ENCODE data around the gene PDE11A.

The PDE11A gene

GRCh38 chr2:177598326-177599138 is 474.0 kb downstream of the PDE11A start:
- no peak for DNase-seq (ENCODE audit: low spot score)

- no peak for DNase-seq (ENCODE audit: low spot score)
Measured at GRCh38 chr2:177597759-177598158, 474.8 kb downstream of the PDE11A start.

GRCh38 chr2:177596866-177597265 is 475.7 kb downstream of the PDE11A start:
- no peak for DNase-seq (ENCODE audit: low spot score)

- DNase-seq (ENCODE audit: low spot score) = no peak
Measured at GRCh38 chr2:177595126-177595845, 477.3 kb downstream of the PDE11A start.

GRCh38 chr2:177593402-177593801 is 479.2 kb downstream of the PDE11A start:
- DNase-seq (ENCODE audit: low spot score) = no peak

GRCh38 chr2:177592945-177593344 is 479.6 kb downstream of the PDE11A start:
- DNase-seq (ENCODE audit: low spot score) = no peak

- DNase-seq (ENCODE audit: low spot score) = no peak
Measured at GRCh38 chr2:177592397-177592796, 480.2 kb downstream of the PDE11A start.

GRCh38 chr2:177589186-177589585 is 483.4 kb downstream of the PDE11A start:
- no peak for DNase-seq (ENCODE audit: low spot score)

GRCh38 chr2:177588671-177589070 is 483.9 kb downstream of the PDE11A start:
- DNase-seq (ENCODE audit: low spot score) = no peak

- no peak for DNase-seq (ENCODE audit: low spot score)
Measured at GRCh38 chr2:177587371-177587770, 485.2 kb downstream of the PDE11A start.

- no peak for DNase-seq (ENCODE audit: low spot score)
Measured at GRCh38 chr2:177586154-177586553, 486.4 kb downstream of the PDE11A start.

- no peak for DNase-seq (ENCODE audit: low spot score)
Measured at GRCh38 chr2:177585234-177585863, 487.2 kb downstream of the PDE11A start.

- no peak for DNase-seq (ENCODE audit: low spot score)
Measured at GRCh38 chr2:177584030-177584692, 488.4 kb downstream of the PDE11A start.

- DNase-seq (ENCODE audit: low spot score) = no peak
Measured at GRCh38 chr2:177582000-177582399, 490.6 kb downstream of the PDE11A start.

- peak; percentile 51 for DNase-seq (ENCODE audit: low spot score)
Measured at GRCh38 chr2:177579486-177580036, 493.0 kb downstream of the PDE11A start.

GRCh38 chr2:177578454-177578853 is 494.1 kb downstream of the PDE11A start:
- DNase-seq (ENCODE audit: low spot score) = no peak

GRCh38 chr2:177577075-177577474 is 495.5 kb downstream of the PDE11A start:
- DNase-seq (ENCODE audit: low spot score) = no peak

- no peak for DNase-seq (ENCODE audit: low spot score)
Measured at GRCh38 chr2:177575358-177575757, 497.2 kb downstream of the PDE11A start.

- no peak for DNase-seq (ENCODE audit: low spot score)
Measured at GRCh38 chr2:177574356-177574755, 498.2 kb downstream of the PDE11A start.
